AG09309 (cell line): Measurements from ENCODE around the gene RAB33A.

Source experiments
- DNase-seq: peaks from one replicate; pipeline ENCODE4 v3.0.0-alpha.2; 2010; ENCODE audit warnings: low read depth
- H3K4me3 ChIP-seq: 2 replicates; pipeline ENCODE4 v1.5.1; 2011; ENCODE audit warnings: mild to moderate bottlenecking, low read depth, low read length, moderate library complexity; ENCODE audit not compliant: control insufficient read depth
- CTCF ChIP-seq: IDR thresholded peaks from 2 replicates; pipeline ENCODE4 v1.5.1; 2011; ENCODE audit warnings: mild to moderate bottlenecking, low read depth, low read length, inconsistent platforms; ENCODE audit not compliant: insufficient read depth, control insufficient read depth; ENCODE audit errors: missing control alignments

The RAB33A gene

GRCh38 chrX:130159776-130160175 lies 12.0 kb upstream of the RAB33A start:
- no peak for TF ChIP-seq CTCF
- H3K4me3 ChIP-seq, result no peak overlapping the region
- DNase-seq, result no peak

GRCh38 chrX:130162094-130162735 lies 9.5 kb upstream of the RAB33A start:
- H3K4me3 ChIP-seq, result no peak overlapping the region
- DNase-seq, result no peak
- no peak for TF ChIP-seq CTCF

- DNase-seq, result no peak
- no peak for TF ChIP-seq CTCF
- H3K4me3 ChIP-seq, result no peak overlapping the region
Observed at GRCh38 chrX:130163398-130163797, 8.4 kb upstream of the RAB33A start.

GRCh38 chrX:130165181-130165702 lies 6.5 kb upstream of the RAB33A start:
- DNase-seq, result no peak
- peak overlapping the region; percentile 53 for H3K4me3 ChIP-seq
- TF ChIP-seq CTCF, result no peak

GRCh38 chrX:130165703-130166502 lies 5.9 kb upstream of the RAB33A start, which contains the start of gene AIFM1:
Gene AIFM1, minus strand, starts transcription at chrX:130165841. Its CDS starts 185 bp downstream, at chrX:130165656.
- no peak for TF ChIP-seq CTCF
- peak; percentile 85 for DNase-seq
- peak within 1 kb of the TSS; percentile 53 for H3K4me3 ChIP-seq

- no peak for DNase-seq
- TF ChIP-seq CTCF, result no peak
- H3K4me3 ChIP-seq, result peak overlapping the region; percentile 53
Observed at GRCh38 chrX:130166503-130166777, 5.3 kb upstream of the RAB33A start.
